Skeletal muscle tissue (tissue), 4 donors: ENCODE results near the gene CARD18. TPM values are rescaled to one million over a fixed set of nuclear protein-coding genes. Genes with fewer than 3 reads are reported as not detected.

Experiments used
- H3K27ac ChIP-seq: one replicate; pipeline ENCODE4 v1.7.0; 2013; ENCODE audit warnings: mild to moderate bottlenecking, low read depth, low read length, inconsistent platforms
- H3K27me3 ChIP-seq, 3 donors: one replicate each; pipeline ENCODE4 v1.7.0; 2013; ENCODE audit warnings: low read length in 3 of 3; ENCODE audit not compliant: control insufficient read depth in 3 of 3, insufficient read depth in 3 of 3
- H3K36me3 ChIP-seq, 3 donors: one replicate each; pipeline ENCODE4 v1.7.0; 2013; ENCODE audit warnings: low read length in 3 of 3; ENCODE audit not compliant: control insufficient read depth in 3 of 3, insufficient read depth in 3 of 3
- H3K4me1 ChIP-seq, 3 donors: one replicate each; pipeline ENCODE4 v1.7.0; 2013; ENCODE audit warnings: low read length in 3 of 3, mild to moderate bottlenecking in 3 of 3; ENCODE audit not compliant: control insufficient read depth in 3 of 3, insufficient read depth in 3 of 3
- H3K4me3 ChIP-seq, 3 donors: one replicate each; pipeline ENCODE4 v1.7.0; 2013; ENCODE audit warnings: low read length in 3 of 3
- H3K9ac ChIP-seq, 3 donors: one replicate each; pipeline ENCODE4 v1.7.0; 2013; ENCODE audit warnings: low read length in 3 of 3, mild to moderate bottlenecking in 3 of 3, moderate library complexity in 2 of 3, low read depth in 1 of 3
- H3K9me3 ChIP-seq, 3 donors: one replicate each; pipeline ENCODE4 v1.7.0; 2013; ENCODE audit warnings: low read length in 3 of 3; ENCODE audit not compliant: control insufficient read depth in 3 of 3
- total RNA-seq: library from RNA; depleted of rRNA; stranded (reverse); fragments of >200 nt; gene quantifications from one replicate; pipeline ENCODE4 v1.2.3, GENCODE V29; 2014
- donor health status: Osteomylitis.

CARD18 gene
- total RNA-seq, 1 donor from 2014 or later: not detected

DNA sequence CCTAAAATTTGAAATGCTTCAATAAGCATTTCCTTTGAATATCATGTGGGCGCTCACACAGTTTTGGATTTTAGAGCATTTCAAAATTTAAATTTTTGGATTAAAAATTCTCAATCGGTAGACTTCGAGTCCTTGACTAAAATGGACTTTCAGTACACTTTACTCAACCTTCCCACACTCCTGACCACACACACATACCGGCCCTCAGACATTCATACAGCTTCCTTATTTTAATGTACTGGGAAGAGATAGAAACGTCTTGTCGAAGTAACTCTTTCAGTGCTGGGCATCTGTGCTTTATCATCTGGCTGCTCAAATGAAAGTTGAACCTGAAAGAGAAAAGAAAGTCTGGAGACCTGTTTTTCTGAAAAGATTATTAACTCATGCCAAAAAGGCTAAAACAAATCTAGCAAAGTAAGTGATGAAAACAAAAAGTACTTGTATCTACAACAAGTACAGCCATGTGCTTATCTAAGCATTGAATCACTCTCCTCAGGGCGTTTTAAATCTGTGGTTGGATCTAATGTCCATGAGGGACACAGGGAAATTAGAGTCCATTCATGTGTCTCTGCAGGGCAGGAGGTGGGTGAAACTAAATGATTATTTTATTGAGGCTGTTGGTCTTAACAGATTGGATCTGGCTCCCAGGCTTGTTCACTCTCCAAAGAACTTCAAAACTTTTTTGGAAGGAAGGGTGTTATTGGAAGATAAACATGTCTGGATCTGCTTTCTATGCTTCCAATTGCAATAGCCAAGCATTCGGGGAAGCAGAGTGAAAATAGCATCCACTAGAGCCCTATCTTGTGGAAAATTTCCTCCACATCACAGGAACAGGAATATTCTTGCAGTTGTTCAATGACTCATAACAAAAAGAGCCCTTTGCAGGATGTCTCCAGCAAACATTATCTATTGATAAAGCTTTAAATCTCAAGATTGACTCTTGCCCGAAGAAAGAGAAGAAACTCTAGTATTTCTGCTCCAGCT, 47.0 kb downstream of the CARD18 start:
- Histone ChIP-seq H3K9ac (no peak overlapping the region), H3K36me3 (no peaks in the 10 kb centered on the region), H3K4me1 (no peaks in the 10 kb centered on the region), H3K27ac (no peak overlapping the region), H3K27me3 (no peaks in the 10 kb centered on the region), H3K9me3 (no peaks in the 10 kb centered on the region), H3K4me3 (no peak overlapping the region)

Other genes starting within 250 kb of the CARD18 start
- 0.52 TPM for gene CASP12, start 241.3 kb downstream of the CARD18 start, total RNA-seq
- gene CASP4, start 171.2 kb downstream of the CARD18 start, total RNA-seq: 38.1 TPM
- 0.52 TPM for gene CASP5, start 116.6 kb downstream of the CARD18 start, total RNA-seq
- 11.5 TPM for gene CASP1, start 104.6 kb downstream of the CARD18 start, total RNA-seq
- 4.2 TPM for gene CARD16, start 94.4 kb downstream of the CARD18 start, total RNA-seq